ENCODE measurements around the gene SCG2.

DNA sequence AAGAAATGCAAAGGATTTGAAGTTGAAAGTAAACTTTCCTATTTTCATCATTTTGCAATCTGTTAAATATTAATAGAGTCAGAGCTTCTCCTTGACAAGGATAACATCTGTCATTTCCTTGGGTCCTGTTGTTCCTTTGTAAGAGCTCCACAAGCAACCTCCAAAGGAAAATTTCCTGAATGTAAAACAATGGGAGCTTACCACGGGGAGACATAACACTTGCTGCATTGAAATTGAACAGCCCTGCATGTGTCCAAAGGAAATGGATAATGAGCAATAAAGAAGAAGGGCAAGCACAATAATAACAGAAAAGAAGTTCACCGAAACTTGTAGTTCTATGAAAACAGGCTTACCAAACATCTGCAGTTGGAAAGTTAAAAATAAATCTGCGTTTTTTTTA, 42.0 kb upstream of the SCG2 start:
- TF ChIP-seq, protein P1, sequence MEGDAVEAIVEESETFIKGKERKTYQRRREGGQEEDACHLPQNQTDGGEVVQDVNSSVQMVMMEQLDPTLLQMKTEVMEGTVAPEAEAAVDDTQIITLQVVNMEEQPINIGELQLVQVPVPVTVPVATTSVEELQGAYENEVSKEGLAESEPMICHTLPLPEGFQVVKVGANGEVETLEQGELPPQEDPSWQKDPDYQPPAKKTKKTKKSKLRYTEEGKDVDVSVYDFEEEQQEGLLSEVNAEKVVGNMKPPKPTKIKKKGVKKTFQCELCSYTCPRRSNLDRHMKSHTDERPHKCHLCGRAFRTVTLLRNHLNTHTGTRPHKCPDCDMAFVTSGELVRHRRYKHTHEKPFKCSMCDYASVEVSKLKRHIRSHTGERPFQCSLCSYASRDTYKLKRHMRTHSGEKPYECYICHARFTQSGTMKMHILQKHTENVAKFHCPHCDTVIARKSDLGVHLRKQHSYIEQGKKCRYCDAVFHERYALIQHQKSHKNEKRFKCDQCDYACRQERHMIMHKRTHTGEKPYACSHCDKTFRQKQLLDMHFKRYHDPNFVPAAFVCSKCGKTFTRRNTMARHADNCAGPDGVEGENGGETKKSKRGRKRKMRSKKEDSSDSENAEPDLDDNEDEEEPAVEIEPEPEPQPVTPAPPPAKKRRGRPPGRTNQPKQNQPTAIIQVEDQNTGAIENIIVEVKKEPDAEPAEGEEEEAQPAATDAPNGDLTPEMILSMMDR (IDR thresholded peaks at IDR 0.05; ENCODE audit: low read depth, low read length, missing input control) = no peak
- TF ChIP-seq, protein P2, sequence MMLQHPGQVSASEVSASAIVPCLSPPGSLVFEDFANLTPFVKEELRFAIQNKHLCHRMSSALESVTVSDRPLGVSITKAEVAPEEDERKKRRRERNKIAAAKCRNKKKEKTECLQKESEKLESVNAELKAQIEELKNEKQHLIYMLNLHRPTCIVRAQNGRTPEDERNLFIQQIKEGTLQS (IDR thresholded peaks at IDR 0.05) = no peak
- no peak for TF ChIP-seq GABPA (IDR thresholded peaks at IDR 0.05 in 1 of 2, conservative IDR thresholded peaks at IDR 0.05 in 1 of 2)
- TF ChIP-seq RAD21 (IDR thresholded peaks at IDR 0.05) = no peak
- TF ChIP-seq JUND (IDR thresholded peaks at IDR 0.05) = no peak
- no peak for TF ChIP-seq YY1 (IDR thresholded peaks at IDR 0.05)
- TF ChIP-seq TAF1 (conservative IDR thresholded peaks at IDR 0.05) = no peak
- TF ChIP-seq FOXA1 (IDR thresholded peaks at IDR 0.05) = no peak
- TF ChIP-seq, protein P3, sequence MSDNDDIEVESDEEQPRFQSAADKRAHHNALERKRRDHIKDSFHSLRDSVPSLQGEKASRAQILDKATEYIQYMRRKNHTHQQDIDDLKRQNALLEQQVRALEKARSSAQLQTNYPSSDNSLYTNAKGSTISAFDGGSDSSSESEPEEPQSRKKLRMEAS (IDR thresholded peaks at IDR 0.05) = no peak
- no peak for TF ChIP-seq SP1 (IDR thresholded peaks at IDR 0.05)
- TF ChIP-seq, protein P4, sequence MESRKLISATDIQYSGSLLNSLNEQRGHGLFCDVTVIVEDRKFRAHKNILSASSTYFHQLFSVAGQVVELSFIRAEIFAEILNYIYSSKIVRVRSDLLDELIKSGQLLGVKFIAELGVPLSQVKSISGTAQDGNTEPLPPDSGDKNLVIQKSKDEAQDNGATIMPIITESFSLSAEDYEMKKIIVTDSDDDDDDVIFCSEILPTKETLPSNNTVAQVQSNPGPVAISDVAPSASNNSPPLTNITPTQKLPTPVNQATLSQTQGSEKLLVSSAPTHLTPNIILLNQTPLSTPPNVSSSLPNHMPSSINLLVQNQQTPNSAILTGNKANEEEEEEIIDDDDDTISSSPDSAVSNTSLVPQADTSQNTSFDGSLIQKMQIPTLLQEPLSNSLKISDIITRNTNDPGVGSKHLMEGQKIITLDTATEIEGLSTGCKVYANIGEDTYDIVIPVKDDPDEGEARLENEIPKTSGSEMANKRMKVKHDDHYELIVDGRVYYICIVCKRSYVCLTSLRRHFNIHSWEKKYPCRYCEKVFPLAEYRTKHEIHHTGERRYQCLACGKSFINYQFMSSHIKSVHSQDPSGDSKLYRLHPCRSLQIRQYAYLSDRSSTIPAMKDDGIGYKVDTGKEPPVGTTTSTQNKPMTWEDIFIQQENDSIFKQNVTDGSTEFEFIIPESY (IDR thresholded peaks at IDR 0.05) = no peak

Data from liver (tissue), 3 donors.